ENCODE measurements around the gene PRDM5.
A peak's percentile ranks its signal among the peaks of the same experiment; 100 is the strongest.

PRDM5 gene

DNA sequence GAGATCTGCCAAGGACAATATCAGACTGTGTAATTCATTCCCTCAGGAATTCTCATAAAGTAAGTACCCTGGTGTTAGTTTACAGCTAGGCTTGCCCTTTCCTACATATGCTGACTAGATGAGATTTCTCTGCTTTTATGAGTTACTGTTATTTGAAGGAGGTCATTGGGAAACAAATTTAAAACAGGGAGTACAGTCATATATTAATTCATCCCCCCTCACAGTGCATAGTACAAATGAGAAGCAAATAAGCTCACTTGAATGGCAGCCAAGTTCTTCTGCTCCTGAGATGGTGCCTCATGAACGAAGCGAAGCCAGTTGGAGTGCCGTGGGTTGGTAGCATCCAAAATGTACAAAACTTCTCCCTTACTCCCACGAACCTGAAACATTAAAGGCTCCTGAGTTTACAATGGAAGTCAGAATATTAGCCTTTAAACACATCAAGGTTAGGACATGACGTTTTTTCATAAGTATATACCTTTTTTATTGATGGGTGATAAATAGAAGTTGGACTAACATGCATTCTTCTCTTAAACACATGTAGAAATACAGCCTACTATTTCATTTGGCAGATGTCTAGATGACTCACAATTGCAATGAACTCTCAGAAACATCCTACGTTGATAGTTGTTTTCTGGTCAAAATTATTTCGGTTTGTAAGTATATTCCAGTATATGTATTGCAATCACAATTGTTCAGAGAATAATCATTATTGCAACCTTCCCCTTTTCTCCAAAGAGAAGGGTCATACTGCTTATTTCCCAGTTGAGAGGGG, 69.2 kb downstream of the PRDM5 start:
- no peak for DNase-seq

DNA sequence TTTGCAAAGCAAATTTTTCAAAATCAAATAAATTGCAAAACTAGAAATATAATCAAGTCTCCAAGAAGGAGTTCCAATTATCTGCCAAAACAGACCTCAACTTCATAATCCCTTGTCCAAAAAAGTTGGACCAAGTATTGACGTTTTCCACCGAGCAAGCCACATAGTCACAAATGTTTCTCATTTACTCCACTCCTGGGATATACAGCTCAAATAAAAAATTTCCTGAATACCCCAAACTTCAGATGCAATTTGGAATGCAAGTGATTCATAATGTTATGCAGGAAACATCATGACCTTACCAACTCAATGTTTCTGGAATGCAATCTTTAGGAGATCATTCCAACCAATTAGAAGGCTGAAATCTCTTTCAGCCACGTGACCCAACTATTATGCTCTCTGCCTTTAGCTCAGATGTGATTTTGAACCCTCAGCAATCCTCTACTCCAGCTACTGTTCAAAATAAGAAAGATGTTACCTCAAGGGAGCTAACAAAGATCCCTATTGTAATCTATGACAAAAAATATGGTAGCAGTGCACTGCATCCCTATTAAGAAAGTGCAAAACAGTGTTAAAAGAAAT, 72.4 kb downstream of the PRDM5 start:
- no peak for DNase-seq

DNA sequence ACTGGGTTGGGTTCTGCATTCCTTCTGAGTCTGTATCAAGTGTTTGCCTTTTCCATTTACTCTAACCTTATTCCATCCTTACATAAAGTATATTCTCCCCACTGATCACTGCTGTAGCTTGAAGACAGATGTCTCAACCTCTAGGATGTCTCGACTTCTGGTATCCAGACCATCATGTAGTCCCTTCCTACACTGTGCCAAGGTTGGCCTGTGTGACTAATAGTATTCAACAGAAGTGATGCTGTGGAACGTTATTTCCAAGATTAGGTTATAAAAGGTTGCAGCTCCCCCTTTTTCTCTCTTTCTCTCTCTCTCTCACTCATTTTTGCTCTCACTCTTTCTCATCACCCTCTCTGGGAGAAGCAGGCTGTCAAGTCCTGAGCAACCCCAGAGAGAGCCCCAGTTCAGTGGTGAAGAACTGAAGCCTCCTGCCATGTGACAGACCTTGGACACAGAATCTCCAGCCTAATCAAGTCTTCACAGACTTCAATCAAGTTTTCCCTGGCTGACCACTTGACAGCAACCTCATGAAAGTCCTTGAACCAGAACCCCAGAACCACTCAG, 75.4 kb downstream of the PRDM5 start:
- no peak for DNase-seq

DNA sequence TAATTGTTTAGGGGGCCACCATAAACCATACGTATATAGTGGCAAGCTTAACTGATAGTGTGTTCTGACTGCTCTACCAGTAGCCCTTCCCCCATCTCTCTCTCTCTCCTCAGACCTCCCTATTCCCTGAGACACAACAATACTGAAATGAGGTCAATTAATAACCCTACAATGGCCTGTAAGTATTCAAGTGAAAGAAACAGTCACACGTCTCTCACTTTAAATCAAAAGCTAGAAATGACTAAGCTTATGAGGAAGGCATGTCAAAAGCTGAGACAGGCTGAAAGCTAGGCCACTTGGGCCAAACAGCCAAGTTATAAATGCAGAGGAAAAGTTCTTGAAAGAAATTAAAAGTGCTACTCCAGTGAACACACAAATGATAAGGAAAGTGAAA, 78.0 kb downstream of the PRDM5 start:
- no peak for DNase-seq

DNA sequence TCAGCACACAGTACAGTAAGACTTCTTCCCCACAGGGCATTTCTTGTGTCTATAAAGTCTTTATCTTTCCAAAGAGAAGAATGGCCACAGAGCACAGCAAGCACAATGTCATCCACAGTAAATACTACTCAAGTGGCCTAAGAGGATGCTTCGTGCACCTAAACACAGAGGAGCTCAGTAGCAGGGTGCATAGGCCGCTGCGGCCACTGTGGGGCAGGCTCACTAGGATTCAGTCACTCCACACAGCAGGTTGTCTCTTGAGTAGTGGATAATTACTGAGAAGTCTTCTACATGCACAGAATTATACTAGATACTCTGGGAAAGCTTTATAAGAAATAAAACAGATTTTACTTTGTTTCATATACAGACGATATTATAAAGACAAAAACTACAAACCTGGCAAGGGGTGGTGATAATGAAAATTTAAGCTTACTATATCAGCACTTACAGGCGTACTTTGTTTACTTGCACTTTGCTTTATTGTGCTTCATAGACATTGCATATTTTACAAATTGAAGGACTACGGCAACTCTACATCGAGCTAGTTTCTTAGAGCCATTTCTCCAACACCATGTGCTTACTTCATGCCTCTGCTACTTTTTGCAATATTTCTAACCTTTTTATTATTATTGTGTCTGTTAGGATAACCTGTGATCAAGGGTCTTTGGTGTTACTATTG, 78.5 kb downstream of the PRDM5 start:
- DNase-seq, result no peak

DNA sequence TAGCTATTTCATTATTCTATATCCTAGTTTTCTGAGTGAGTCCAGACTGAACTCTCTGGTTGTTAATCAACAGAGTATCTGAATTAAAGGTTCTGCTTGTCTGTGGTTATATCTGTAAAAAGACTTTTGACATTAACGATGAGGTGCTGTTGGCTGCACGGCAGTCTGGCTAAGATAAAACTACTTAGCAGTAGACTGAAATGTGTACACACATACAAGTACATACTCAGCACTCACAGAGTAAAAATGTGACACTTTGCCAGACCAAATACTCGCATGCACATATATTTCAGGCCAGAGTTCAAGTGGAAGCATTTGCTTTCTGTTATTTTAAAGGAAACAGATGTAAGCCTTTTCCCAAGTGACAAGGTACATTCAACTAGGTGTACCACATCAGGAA, 80.5 kb downstream of the PRDM5 start:
- DNase-seq, result no peak

DNA sequence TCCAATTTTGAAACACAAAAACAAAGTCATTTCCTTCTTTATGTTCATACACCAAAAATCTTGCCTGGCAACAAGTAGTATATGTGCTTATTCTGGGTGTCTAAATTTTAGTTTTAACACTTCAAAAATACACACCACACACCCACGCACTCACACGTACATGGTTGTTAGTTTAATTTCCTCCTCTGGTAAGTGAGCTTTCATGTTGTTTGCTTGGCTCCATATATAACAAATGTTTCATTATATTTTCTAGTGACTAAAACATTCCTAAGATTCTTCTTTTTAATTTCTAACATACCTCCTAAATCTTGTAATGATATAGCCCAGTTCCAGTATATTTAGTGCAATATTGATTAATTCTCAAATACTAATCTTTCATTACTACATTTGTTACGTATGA, 80.9 kb downstream of the PRDM5 start:
- no peak for DNase-seq

DNA sequence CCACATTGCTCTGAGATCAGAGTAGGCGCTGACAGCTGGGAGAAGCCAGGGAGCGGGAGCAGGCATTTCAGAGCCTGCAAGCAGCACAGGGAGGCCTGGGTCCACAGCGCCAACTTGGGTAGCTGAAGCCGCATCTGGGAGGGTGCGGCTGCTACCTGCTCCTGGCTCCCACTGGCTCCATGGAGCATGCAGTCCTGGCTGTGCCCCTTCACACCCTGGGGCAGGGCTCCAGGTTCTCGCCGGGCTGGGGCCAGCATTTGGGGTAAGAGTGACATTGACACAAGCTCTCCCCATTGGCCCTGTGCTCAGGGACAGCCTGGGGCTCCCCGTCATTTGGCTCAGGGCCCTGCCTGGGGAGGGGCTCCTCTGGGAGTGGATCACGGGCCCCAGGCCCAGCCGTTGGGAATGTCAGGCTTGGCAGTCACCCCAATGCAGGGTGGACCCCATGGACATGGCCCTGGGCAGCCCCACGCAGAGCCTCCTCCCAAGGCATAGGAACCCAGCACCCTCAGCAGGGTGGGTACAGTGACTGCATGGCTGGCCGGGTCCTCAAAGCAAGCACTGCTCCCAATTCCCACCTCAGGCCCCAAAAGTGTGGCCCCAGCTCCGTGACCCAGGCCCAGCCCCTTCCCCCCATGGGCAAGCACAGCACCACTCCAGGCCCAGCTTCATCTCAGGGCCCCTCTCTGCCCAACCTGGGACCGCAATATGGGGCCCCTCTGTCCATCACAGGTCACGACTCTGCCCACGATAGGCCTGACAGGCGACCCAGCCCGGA, 82.4 kb downstream of the PRDM5 start:
- no peak for DNase-seq

DNA sequence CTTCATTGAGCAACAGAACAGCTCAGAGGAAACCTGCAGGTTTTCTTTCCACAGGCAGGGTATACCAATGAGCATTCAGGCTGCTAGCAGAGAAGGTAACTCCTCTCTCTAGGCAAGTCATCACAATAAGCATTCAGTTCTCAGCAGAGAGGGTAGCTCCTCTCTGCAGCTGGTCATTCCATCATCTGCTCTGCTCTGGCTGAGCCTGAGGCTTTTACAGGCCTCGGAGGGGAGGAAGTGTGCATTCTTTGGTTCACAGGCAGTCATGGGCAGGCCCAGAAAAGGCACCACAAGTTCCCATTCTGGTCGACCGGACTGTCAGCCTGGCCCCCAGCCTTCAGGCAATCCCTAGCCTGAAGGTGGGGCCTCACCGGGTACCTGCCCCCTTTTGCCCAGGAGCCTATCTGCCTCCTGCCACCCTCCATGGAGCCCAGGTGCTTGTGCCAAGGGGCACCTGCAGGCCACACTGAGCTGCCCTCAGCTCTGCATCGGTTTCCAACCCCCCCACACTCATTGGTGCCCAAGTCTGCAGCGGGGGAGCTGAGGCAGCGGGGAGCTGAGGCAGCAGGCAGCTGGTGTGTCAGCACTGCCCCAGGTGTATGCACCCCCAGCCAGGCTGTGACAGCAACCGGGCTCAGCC, 83.1 kb downstream of the PRDM5 start:
- DNase-seq, result no peak

DNA sequence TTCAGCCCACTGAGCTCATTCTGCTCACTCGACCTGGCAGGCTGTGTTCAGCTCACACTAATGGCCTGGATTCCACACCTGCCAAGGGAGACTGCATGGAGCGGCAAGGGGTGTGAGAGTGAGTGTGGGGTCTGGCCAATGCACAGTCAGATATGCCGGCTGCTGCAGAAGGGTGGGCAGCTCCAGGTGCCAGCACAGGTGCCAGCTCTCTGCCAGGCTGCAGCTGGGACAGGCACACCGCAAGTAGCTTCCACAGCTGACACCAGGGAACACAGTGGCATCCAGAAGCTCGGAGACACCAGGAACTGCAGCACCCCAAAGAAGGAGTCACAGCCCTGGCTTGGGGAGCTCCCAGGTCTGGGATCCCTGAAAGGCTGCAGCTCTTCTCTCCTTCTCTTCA, 83.7 kb downstream of the PRDM5 start:
- DNase-seq, result no peak

DNA sequence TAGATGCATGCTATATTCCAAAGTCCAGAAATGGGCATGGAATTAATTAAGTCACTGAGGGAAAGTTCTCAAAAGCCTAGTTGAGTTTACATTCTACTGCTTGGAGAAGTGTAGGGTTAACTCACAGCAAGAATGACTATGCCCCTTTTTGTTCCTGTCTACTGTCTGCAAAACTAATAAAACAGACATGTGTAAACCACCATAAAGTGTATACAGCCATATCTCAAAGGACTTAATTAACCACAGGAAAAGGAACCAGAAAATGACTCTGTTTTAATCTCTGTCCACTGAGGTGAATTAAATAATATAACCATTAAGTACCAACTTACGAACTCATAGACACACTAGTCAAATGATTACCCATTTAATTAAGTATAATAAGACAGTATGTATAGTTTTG, 84.9 kb downstream of the PRDM5 start:
- DNase-seq, result no peak

DNA sequence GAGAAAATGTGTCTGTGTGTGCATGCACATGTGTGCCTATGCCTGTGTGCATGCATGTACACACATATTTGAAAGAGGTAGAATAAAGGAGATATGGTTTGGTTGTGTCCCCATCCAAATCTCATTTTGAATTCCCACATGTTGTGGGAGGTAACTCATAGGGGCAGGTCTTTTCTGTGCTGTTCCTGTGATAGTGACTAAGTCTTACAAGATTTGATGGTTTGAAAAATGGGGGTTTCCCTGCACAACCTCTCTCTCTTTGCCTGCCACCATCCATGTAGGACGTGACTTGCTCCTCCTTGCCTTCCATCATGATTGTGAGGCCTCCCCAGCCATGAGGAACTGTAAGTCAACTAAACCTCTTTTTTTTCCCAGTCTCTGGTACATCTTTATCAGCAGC, 87.2 kb downstream of the PRDM5 start:
- no peak for DNase-seq

DNA sequence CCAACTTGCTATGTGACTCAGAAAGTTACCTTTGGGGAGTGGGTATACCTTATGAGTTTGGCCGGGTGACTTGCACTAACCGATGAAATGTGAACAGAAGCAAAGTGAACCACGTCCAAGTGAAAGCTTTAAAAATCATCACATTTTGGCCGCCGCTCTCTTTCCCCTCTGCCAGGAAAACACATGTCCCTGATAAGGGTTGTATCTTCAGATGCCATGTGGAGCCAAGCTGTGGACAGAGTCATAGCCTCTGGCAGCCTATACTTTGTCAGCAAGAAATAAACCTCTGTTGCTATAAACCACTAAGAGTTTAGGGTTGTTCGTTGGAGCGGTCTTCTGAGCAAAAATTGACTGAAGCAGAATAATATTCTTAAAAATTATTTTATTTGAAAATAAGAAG, 92.3 kb downstream of the PRDM5 start:
- DNase-seq, result no peak

DNA sequence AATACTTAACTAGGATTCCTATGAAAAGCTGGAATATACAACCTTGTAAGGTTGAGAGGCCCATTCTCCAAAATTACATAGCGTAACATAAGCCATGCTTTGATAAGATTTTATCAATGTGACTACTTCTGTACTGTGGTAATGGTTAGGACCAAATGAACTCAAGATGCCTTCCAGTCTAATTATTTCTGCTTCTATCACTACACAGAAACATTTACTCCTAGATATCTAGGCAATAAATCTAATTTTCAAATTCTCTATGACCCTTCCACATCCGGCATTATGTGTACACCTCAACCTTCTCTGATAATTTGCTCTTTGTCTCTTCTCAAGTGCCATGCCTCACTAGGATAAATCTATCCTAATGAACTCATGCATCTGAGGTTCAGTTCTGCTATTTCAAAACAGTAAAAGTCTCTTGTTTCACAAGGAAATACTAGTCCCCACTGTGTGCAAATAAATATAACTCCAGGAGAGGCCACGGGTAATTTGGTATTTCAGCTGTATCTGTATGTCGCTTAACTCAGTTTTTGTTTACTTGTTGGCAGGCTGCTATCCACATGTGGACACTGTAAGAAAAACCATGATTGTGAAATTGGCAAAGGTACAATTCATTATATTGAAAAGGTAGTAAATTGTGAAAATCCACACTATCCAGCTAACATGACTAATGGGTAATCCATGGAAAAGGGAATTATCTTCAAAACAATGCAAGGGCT, 93.3 kb downstream of the PRDM5 start:
- peak in 1 of 2 experiments; percentile 2 for DNase-seq

DNA sequence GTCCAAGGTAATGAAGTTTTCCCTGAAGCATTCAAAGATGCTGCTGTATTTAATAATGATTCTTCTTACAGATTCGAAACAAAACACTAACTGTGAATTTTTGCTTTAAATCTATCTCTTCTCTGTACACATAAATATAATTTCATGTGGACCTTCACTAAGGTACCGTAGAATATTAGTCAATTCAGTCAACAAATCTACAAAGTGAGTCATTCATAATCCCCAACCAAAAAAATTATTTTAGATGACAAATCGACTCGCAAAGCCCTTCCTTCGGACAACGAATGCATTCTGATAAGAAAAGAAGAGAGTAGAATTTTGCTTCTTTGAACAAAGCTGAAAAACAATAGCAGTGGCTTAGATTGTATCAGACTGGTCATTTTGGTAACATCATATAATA, 95.7 kb downstream of the PRDM5 start:
- DNase-seq, result no peak

DNA sequence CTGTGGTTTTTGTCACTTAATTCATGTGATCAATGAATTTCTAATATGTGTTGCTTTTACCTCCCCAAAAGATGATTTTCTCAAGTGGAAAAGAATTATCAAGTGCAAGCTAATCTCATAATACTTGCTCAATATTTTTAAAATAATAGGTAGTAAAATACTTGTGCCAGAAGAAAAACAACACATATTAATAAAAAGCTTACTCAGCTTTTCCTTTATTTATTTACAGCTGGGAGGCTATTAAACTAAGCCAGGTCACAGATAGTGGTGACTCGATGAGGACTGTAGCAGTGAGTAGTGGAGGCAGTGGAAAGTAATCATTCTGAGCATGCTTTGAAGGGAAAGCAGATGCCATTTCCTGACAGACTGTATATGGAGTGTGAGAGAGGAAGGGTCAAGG, 96.1 kb downstream of the PRDM5 start:
- no peak for DNase-seq

DNA sequence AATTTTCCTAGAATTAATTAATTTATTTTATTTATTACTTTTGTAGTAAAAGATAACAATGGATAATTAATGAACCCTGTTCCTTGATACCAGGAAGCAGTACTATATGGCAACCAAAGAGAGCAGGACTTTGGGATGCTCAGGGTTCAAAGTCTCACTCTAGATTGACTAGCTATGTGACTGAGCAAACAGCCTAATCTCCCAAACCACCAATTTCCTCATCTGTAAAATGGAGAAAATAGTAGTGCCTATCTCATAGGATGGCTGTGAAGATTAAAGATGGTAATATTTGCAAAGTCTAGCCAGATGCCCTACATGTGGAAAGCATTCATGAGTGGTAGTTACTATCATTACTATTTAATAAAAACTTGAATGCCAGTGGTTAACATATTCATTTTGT, 97.6 kb downstream of the PRDM5 start:
- no peak for DNase-seq

DNA sequence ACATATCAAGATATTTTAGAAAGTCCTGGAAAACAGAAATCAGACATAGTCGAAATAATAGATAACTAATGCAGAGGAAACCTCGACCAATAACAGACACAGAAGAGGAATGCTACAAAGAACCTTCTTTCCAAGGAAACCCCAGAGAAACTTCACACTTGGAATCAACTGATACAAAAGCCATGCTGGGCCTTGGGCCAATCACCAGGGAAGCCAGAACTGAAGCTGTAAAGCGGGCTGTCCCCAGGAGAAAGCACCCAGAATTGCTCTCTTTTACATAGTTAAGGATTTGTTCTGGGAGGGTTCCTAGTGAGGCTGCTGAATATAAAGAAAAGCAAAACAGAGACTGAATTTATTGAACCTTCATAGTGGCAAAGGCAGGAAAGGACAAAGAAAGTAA, 100.5 kb downstream of the PRDM5 start:
- no peak for DNase-seq

DNA sequence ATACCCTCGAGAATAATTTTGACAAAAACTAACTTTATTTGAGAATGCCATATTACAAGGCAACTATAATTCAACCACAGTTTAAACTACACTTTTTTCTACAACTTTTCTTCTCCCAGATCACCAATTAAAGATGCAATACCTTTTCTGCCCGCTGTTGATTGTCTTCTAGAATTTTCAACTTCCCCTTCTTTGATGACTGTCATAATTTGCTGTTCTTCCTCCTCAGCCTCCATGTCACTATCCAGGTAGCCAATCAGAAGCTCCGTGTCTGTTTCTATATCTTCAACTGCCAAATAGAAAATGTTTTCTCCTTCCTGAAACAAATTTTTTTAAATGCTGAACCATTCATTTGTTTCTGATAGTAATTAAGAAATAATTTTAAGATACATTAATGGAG, 101.5 kb downstream of the PRDM5 start:
- DNase-seq, result no peak

DNA sequence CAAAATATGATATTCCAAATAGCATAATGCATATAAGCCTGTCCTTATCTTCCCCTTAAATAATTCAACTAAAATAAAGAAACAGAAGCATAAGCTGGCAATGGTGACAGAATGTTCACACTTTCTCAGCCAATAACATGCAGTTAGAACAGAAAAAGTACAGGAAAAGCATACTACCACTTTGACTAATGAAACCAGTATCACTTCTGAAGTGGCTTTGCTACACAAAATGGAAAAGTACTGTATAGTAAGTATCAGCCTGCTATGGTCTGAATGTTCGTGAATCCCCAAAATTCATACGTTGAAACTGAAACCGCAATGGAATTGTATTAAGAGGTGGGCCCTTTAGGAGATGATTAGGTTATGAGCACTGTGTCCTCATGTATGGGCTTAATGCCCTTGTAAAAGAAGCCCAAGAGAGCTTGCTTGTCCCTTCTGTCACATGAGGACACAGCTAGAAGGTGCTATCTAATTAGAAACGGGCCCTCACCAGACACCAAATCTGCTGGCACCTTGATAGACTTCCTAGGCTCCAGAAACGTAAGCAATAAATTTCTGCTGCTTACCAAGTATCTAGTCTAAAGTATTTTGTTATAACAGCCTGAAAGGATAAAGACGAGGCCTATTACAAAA, 102.6 kb downstream of the PRDM5 start:
- no peak for DNase-seq

DNA sequence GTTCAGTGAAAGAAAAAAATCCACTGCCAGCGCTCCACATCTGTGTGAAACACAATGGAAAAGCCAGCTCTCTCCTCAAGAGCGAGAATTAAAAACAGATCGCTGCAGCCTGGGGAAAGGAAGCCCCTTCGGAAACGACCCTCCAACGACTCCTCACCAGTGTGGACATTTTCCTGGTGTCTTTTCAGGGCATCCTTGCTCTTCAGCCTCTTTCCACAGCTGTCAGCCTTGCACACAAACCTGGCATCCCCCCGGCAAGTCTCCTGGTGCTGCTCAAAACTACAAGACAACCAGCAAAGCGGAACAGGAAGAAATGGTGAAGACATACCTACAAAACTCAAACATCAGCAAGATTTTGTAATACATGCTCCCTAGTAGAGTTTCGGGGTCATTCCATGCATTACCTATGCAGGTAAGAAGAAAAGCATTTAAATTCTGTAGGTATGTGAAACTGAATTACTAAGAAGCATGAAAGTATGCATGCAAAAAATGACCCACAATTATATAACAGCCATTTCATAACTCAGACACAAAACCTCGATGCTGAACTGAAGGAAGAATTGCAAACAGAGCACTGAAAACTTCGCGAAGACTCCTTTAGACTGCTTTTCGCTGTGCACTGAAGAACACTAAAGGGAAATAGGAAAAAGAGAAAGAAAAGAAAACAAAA, 106.1 kb downstream of the PRDM5 start:
- DNase-seq, result no peak

All from NCI-H1930 (cell line).